ENCODE data around the gene GMDS. TPM values are rescaled to one million over a fixed set of nuclear protein-coding genes. Genes with fewer than 3 reads are reported as not detected.

GMDS gene
- total and polyA plus RNA-seq, 5 experiments from 2014 or later = 11.4 to 25.0 (median 22.3) TPM

DNA sequence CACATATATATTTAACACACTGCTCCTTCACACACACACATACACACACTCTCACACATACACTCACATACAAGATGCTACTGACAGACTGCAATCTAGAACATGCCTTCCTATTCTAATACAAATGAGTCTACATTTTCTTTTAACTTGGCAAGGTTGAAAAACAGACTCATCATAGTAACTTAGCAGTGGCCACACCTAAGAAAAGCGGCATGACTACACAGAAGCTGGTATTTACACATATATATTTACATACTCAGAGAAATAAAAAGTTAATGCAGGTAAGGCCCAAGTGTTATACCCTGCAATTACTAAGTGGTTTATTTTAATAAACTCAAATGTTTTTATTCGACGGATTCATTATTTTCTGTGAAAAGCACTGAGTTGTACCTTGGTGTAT lies 426.4 kb downstream of the GMDS start:
- Mint-ChIP-seq H3K4me1 (peaks cover 0 to 6% (median 2%) of the 10 kb centered on the region in 4 donors), H3K4me3 (no peak overlapping the region), H3K36me3 (peaks cover 0 to 3% (median 0%) of the 10 kb centered on the region in 3 donors), H3K27ac (no peak overlapping the region), H3K27me3 (no peaks in the 10 kb centered on the region), H3K9me3 (no peaks in the 10 kb centered on the region)
- DNase-seq (no peak), ATAC-seq (no peak)
- POLR2A ChIA-PET = no interaction called here

DNA sequence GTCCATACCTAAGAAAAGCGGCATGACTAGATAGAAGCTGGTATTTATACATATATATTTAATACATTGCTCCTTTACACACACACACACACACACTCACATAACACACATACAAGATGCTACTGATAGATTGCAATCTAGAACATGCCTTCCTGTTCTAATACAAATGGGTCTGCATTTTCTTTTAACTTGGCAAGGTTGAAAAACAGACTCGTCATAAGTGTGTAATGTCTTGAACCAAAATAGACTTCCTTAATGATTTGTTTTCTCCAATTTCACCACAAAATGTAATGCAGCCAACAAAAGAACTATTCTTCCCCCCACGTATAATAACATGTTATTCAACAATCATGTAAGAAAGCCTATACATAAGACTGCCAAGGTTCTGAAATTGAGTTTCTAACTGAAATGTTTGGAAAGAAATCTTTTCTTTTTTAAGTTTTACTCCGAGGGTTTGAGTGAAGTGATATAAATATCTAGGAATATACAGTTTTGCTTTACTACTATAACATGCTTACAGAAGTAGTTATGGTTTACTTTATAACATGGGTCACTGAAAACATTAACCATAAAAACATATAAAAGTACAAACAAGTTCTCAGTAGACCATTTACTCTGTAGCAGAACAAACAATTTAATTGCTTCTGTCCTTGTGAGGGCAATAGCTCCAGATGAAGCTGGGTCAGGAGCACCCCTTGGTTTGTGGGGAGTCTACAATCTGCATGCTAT lies 428.2 kb downstream of the GMDS start:
- Mint-ChIP-seq H3K27ac (no peak overlapping the region), H3K27me3 (no peaks in the 10 kb centered on the region)

DNA sequence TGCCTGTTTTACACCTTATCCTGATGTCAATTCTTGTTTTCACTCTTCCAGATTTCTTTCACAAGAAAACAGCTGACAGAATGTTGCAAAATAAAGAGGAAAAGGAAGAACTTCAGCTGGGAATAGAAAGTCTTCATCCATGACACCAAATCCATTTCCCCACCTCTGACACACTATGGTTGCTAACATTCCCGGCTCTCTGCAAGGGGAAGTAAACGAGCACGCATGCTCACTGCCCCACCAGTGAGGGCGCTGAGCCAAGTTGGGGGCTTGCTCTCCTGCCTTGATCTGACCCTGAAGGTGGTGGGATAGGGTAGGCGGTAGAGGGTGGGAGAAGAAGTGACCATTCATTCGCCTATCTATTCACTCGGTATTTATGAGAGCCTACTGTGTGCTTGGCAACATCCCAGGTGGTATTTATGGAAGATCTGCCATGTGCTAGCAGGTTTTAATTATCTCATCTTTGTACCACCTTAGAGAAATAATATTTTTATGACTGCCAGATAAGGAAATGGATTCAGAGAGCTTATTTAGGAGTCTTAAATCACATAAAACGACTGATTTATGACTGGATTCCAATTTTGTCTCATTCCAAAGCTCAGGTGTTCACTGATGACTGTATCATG lies 429.5 kb downstream of the GMDS start:
- peaks cover 0 to 9% (median 0%) of the 10 kb centered on the region in 3 donors for H3K36me3 Mint-ChIP-seq
- no peak overlapping the region for H3K4me3 Mint-ChIP-seq
- H3K27me3 Mint-ChIP-seq = no peaks in the 10 kb centered on the region
- H3K9me3 Mint-ChIP-seq = no peaks in the 10 kb centered on the region
- POLR2A ChIA-PET = no interaction called here
- H3K4me1 Mint-ChIP-seq = peaks cover 0 to 5% (median 1%) of the 10 kb centered on the region in 4 donors
- ATAC-seq (no peak), DNase-seq (no peak)
- H3K27ac Mint-ChIP-seq = peak overlapping the region in 1 of 10 donors; percentile 7

More for the DNA sequence above, 428.2 kb downstream of the GMDS start:
- ATAC-seq = no peak
- POLR2A ChIA-PET = no interaction called here
- DNase-seq = no peak
- no peaks in the 10 kb centered on the region for H3K9me3 Mint-ChIP-seq
- H3K36me3 Mint-ChIP-seq = peaks cover 0 to 3% (median 0%) of the 10 kb centered on the region in 3 donors
- peaks cover 0 to 5% (median 1%) of the 10 kb centered on the region in 4 donors for H3K4me1 Mint-ChIP-seq
- no peak overlapping the region for H3K4me3 Mint-ChIP-seq

DNA sequence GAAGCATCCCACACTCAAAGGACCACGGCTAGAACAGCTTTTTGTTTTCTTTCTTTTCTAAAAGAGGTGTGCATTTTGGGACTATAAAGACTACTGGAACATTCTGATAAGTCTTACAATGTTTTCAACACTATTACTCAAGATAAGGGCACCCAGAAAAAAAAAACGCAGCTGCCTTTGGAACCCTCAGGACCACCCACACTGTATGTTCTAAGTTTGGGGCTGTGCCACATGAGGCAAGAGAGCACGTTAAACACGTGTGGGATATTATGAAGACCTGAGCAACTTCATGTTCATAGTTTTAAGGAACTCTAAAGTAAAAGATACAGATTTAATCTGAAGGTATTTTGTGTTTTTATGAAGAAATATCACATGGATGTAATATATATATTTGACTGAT lies 431.1 kb downstream of the GMDS start:
- POLR2A ChIA-PET = no interaction called here
- H3K9me3 Mint-ChIP-seq = no peaks in the 10 kb centered on the region
- DNase-seq = no peak
- H3K4me1 Mint-ChIP-seq = peaks cover 0 to 5% (median 1%) of the 10 kb centered on the region in 4 donors
- ATAC-seq = no peak
- no peak overlapping the region for H3K4me3 Mint-ChIP-seq
- no peak overlapping the region for H3K27ac Mint-ChIP-seq
- H3K27me3 Mint-ChIP-seq = no peaks in the 10 kb centered on the region
- H3K36me3 Mint-ChIP-seq = peaks cover 0 to 11% (median 0%) of the 10 kb centered on the region in 3 donors

DNA sequence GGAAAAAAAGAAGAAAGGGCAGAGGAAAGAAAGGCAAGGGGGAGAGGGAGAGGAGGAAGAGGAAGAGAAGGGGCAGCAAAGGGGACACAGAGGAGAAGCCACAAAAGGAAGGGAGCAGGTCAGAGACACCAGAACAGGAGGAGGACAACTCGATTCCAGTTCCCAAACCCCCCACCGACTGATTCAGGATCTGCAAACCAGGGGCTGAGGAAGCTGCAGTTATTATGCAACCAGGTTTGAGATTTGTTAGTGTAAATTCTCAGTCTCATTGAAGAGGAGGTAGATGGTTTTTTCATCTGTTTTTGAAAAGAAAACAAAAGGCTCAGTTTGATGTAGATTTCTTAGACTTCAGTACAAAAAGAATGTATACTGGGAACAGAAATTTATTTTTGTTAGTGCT lies 432.9 kb downstream of the GMDS start:
- POLR2A ChIA-PET = no interaction called here
- peaks cover 0 to 5% (median 1%) of the 10 kb centered on the region in 4 donors for H3K4me1 Mint-ChIP-seq
- no peak for ATAC-seq
- no peaks in the 10 kb centered on the region for H3K27me3 Mint-ChIP-seq
- H3K27ac Mint-ChIP-seq = peak overlapping the region in 1 of 10 donors; percentile 53
- no peak for DNase-seq
- no peaks in the 10 kb centered on the region for H3K9me3 Mint-ChIP-seq
- peaks cover 0 to 11% (median 0%) of the 10 kb centered on the region in 3 donors for H3K36me3 Mint-ChIP-seq
- no peak overlapping the region for H3K4me3 Mint-ChIP-seq

DNA sequence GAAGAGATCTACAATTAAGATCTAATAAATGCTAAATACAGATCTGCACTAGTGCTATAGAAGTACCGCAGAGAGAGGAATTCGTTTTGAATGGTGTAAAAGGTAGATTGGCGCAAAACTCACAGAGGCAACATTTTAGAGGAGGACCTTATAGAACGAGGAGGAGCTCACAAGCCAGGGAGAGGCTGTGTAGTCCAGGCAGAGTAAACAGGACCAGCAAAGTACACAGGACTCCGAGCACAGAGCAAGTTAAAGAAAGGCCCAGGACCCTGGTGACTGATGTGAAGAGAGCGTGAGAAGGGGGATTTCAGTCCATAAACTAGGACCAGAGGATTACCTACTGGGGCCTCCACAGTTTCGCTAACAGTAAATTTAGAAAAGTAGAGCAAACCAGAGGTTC lies 433.4 kb downstream of the GMDS start:
- H3K27me3 Mint-ChIP-seq = no peaks in the 10 kb centered on the region
- DNase-seq (no peak), ATAC-seq (no peak)
- peaks cover 0 to 11% (median 0%) of the 10 kb centered on the region in 3 donors for H3K36me3 Mint-ChIP-seq
- H3K4me3 Mint-ChIP-seq = no peak overlapping the region
- H3K4me1 Mint-ChIP-seq = peaks cover 0 to 5% (median 1%) of the 10 kb centered on the region in 4 donors
- POLR2A ChIA-PET = no interaction called here
- H3K27ac Mint-ChIP-seq = peak overlapping the region in 2 of 10 donors; percentile 19 to 53
- H3K9me3 Mint-ChIP-seq = no peaks in the 10 kb centered on the region

DNA sequence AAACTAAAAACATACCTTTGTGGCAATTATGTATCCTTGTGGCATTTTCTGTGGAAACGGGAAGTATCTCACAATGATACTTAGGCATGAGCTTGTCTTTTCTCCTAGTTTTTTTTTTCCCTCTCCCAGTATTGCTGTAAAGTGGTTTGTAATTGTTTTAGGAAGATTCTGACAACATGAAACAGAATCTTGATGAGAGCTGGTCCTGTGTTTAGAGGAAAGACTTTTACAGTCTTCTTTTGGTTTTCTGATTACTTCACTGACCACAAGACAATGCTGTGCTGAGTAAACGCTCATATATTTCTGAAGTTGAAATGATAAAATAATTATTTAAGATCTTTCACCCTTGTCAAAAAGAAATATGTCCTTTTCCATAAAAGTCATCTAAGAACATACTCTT lies 434.5 kb downstream of the GMDS start:
- H3K27ac Mint-ChIP-seq = no peak overlapping the region
- H3K4me3 Mint-ChIP-seq = no peak overlapping the region
- H3K9me3 Mint-ChIP-seq = no peaks in the 10 kb centered on the region
- ATAC-seq = no peak
- POLR2A ChIA-PET = no interaction called here
- H3K27me3 Mint-ChIP-seq = no peaks in the 10 kb centered on the region
- DNase-seq = no peak
- peaks cover 0 to 9% (median 0%) of the 10 kb centered on the region in 3 donors for H3K36me3 Mint-ChIP-seq
- peaks cover 0 to 5% (median 1%) of the 10 kb centered on the region in 4 donors for H3K4me1 Mint-ChIP-seq

DNA sequence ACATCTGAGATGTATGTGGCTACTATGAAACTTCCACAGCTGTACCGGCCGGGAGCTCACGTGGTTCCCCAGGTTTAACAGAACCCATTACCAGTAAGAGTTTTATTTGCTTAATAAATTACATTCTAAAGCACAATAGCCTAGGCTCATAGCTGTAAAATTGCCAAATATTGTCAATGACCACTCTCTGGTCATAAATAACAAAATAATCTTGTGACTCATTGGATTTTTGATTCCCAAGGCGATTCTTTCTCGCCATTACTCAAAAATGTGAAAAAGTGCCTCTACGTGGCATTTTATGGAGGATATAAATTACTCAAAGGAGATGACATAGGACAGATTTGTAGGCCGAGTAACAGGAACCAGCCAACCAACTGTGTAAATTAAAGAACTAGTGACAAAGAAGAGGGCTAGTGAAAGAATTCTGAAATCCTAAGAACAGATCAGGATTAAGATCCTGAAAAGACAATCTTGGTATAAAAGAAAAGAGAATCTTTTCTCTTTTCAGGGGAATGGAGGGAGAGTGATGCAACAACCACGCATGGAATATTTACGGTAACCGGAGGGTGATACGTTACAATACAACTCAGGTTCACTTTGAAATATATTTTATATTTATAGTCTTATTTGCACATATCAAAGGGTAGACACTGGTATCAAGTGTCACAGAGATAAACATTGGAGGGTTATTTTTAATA lies 436.0 kb downstream of the GMDS start:
- POLR2A ChIA-PET = interaction anchor here (1.2 kb wide), 1 partner anchor 15 kb away, joined by 3 read pairs; no protein-coding TSS in a partner anchor
- no peak overlapping the region for H3K4me3 Mint-ChIP-seq
- H3K27ac Mint-ChIP-seq = no peak overlapping the region
- ATAC-seq = no peak
- DNase-seq = no peak
- no peaks in the 10 kb centered on the region for H3K9me3 Mint-ChIP-seq
- H3K36me3 Mint-ChIP-seq = peaks cover 0 to 9% (median 0%) of the 10 kb centered on the region in 3 donors
- H3K27me3 Mint-ChIP-seq = no peaks in the 10 kb centered on the region
- peaks cover 0 to 5% (median 1%) of the 10 kb centered on the region in 4 donors for H3K4me1 Mint-ChIP-seq

DNA sequence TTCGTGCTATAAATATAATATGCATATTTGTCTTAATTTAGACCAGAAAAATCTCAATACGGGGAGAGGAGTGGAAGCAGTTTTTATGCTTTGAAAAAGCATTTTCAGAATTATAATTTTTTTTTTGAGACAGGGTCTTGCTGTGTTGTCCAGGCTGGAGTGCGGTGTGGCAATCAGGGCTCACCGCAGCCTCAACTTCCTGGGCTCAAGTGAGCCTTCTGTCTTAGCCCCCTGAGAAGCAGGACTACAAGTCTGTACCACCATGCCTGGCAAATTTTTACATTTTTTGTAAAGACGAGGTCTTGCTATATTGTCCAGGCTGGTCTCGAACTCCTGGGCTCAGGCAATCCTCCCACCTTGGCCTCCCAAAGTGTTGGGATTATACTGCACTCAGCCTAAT lies 438.5 kb downstream of the GMDS start:
- no peak overlapping the region for H3K27ac Mint-ChIP-seq
- POLR2A ChIA-PET = no interaction called here
- no peaks in the 10 kb centered on the region for H3K27me3 Mint-ChIP-seq
- DNase-seq (no peak), ATAC-seq (no peak)
- no peak overlapping the region for H3K4me3 Mint-ChIP-seq
- H3K36me3 Mint-ChIP-seq = peaks cover 0 to 7% (median 0%) of the 10 kb centered on the region in 3 donors
- no peaks in the 10 kb centered on the region for H3K9me3 Mint-ChIP-seq
- no peaks in the 10 kb centered on the region for H3K4me1 Mint-ChIP-seq

DNA sequence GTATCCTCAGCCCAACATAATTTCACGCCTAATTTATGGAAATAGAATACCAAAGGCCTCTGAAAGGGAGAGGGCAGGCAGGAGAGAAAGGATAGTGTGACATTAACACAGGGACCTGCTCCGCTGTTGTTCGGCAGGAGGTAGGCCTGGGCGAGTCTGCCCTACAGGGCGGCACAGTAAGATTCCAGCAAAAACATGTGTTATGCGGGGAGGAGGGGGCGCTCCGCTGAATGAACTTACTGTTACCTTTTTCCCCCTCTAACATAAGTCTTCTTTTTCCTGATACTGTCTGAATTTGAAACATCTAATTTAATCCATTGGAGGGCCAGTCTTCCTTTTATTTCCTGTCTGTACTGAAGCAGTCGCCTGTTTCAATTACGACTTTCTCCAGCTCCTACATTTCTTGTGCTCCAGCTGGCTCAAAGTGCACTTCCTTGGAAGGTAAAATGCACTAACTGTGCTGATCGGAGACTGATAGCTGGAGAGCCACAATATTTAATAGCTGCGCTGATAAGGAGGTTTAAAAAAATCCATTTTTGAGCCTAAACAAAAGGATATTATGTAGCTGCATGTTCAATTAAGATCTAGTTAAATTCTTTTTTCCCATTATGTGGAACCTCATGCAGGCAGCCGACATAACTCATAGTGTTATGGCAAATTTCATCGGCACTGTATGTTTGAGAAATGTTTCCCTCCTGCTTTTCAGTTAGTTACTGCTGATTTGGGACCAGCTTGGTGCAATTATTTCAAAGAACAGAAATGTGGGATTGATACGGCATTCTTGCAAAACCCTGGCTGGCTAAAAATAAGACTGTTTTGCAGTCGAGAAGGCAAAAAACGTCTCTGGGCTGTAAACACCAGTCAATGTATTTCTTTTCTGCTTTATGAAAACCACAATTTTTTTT lies 442.7 kb downstream of the GMDS start:
- no peak overlapping the region for H3K4me3 Mint-ChIP-seq
- DNase-seq = no peak
- H3K27ac Mint-ChIP-seq = peak overlapping the region in 1 of 10 donors; percentile 43
- H3K36me3 Mint-ChIP-seq = no peaks in the 10 kb centered on the region
- POLR2A ChIA-PET = no interaction called here
- no peaks in the 10 kb centered on the region for H3K27me3 Mint-ChIP-seq
- no peak for ATAC-seq
- no peaks in the 10 kb centered on the region for H3K9me3 Mint-ChIP-seq
- H3K4me1 Mint-ChIP-seq = no peaks in the 10 kb centered on the region

DNA sequence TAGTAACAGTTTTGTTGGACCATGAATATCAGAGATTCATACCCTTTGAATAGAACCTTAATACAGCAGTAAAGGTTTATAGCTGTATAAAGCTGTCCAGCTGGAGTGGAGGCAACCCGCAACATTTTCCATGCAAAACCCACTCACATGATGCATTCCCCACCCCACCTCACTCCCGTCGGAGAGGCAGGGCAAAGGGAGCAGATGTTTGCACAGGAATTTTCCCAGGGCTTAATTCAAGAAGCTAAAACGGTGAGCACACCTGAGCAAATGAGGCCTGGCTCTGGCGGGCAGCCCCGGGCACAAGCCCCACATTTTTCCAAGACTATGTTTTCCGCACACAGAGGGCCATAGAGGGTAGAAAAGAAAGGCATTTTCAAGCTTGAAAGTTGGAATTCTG lies 444.0 kb downstream of the GMDS start:
- no peaks in the 10 kb centered on the region for H3K36me3 Mint-ChIP-seq
- no peaks in the 10 kb centered on the region for H3K9me3 Mint-ChIP-seq
- ATAC-seq (no peak), DNase-seq (no peak)
- POLR2A ChIA-PET = no interaction called here
- H3K27ac Mint-ChIP-seq = no peak overlapping the region
- no peaks in the 10 kb centered on the region for H3K27me3 Mint-ChIP-seq
- no peaks in the 10 kb centered on the region for H3K4me1 Mint-ChIP-seq
- no peak overlapping the region for H3K4me3 Mint-ChIP-seq

DNA sequence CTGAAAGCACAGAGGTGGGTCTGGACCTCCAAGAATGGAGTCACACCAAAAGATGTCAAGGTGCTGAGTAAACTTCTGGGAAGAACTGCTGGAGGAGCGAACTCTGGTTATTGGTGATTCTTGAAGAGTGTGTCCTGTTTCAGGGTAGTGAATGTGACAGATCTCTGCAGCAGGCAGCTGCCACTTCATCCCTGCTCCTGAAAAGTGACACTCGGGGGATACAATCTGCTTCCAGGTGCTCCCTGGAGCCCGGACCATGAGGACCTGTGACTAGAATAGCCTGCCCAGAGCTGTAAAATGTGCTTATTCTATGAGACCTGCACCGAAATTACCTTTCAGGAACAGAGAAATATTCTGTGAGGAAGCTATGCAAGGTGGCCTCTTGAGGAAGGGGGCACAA lies 444.6 kb downstream of the GMDS start:
- DNase-seq (no peak), ATAC-seq (no peak)
- POLR2A ChIA-PET = no interaction called here
- Mint-ChIP-seq H3K4me1 (no peaks in the 10 kb centered on the region), H3K9me3 (no peaks in the 10 kb centered on the region), H3K36me3 (peaks cover 0 to 2% (median 0%) of the 10 kb centered on the region in 3 donors), H3K27me3 (no peaks in the 10 kb centered on the region), H3K4me3 (no peak overlapping the region), H3K27ac (peak overlapping the region in 1 of 10 donors; percentile 11)

Data from naive thymus-derived CD8-positive, alpha-beta T cell (primary cell).